GM12892 (cell line): ENCODE results near the gene CD2BP2.
A peak's percentile ranks its signal among the peaks of the same experiment; 100 is the strongest.

Source experiments
- DNase-seq: peaks from one replicate; pipeline ENCODE4 v3.0.0; 2011; ENCODE audit not compliant: insufficient read length
- FAIRE-seq: peaks from 2 replicates; lab custom pipeline; 2011; peaks lifted over from hg19 to GRCh38; lab: Jason Lieb, UNC
- POLR2A ChIP-seq: IDR thresholded peaks from 2 replicates; pipeline ENCODE4 v1.6.1; 2011; ENCODE audit warnings: low read depth, low read length, control low read depth
- POLR2AphosphoS5 ChIP-seq: IDR thresholded peaks from 2 replicates; pipeline ENCODE4 v1.6.1; 2011; ENCODE audit warnings: low read depth, low read length, control low read depth
- TAF1 ChIP-seq: IDR thresholded peaks from 2 replicates; pipeline ENCODE4 v1.6.1; 2011; ENCODE audit warnings: low read depth, mild to moderate bottlenecking, control low read depth, low read length, borderline replicate concordance

The CD2BP2 gene

DNA sequence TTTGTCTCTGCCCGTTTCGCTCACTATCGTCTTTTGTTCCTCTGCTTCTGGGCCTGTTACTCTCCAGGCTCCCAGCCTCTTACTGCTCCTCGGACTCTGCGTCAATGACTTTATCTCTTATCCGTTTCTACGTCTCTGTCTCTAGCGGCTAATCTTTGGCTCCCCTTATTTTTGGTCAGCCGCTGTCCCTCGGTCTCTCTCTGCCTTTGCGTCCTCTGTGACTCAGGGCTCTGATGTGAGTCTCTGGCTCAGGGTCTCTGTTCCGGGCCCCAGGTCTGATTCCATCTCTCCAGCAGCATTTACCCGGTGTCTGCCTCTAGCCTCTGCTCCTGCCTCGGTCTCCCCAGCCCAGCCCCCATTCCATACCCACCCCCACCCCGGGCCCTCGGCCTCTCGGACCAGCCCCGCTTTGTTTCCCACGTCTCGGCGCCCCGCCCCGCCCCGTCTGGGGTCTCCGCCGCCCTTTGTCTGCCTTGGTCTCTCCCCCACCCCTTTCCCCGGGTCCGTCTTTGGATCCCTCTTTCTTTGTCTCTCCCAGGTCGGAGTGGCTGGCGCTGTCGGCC lies 39.6 kb upstream of the CD2BP2 start:
- TF ChIP-seq POLR2A (no peak), TAF1 (no peak), POLR2AphosphoS5 (no peak)
- DNase-seq (no peak), FAIRE-seq (no peak)

- TF ChIP-seq TAF1, result no peak
- no peak for TF ChIP-seq POLR2AphosphoS5
- TF ChIP-seq POLR2A, result no peak
- FAIRE-seq, result no peak
- no peak for DNase-seq
Measured at GRCh38 chr16:30383521-30383920, 28.4 kb upstream of the CD2BP2 start.

GRCh38 chr16:30382111-30382881 lies 27.2 kb upstream of the CD2BP2 start, which contains the start of gene SEPTIN1:
SEPTIN1 (minus strand) TSS chr16:30382561; CDS start chr16:30382542, 19 bp downstream.
- peak; percentile 96 for FAIRE-seq
- TF ChIP-seq POLR2AphosphoS5 (peak; percentile 83), POLR2A (peak; percentile 89; the same call in 1 of the 2 replicates), TAF1 (no peak)
- peak; percentile 75 for DNase-seq

- no peak for FAIRE-seq
- TF ChIP-seq TAF1 (no peak), POLR2A (no peak), POLR2AphosphoS5 (no peak)
- DNase-seq, result no peak
Measured at GRCh38 chr16:30381291-30382041, 26.4 kb upstream of the CD2BP2 start.

DNA sequence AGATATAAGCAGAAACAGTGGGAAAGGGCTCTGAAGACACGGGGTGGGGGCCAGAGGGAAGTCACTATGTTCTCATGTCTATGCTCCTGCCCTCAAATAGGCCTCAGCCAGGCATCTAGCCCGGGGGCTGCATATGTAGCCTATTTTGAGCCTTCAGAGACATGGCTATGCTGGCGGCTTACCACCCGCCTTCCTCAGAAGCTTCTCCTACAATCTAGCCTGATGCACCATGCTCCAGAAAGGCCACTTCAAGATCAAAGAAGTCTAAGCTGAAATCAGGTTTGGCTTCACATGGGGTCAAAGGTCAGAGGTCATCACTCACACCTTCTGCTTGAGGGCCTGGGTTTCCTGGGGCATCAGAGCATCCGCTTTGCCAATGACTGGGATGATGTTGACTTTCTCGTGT lies 25.7 kb upstream of the CD2BP2 start:
- TF ChIP-seq TAF1, result no peak
- TF ChIP-seq POLR2AphosphoS5, result no peak
- no peak for TF ChIP-seq POLR2A
- DNase-seq (no peak), FAIRE-seq (no peak)

DNA sequence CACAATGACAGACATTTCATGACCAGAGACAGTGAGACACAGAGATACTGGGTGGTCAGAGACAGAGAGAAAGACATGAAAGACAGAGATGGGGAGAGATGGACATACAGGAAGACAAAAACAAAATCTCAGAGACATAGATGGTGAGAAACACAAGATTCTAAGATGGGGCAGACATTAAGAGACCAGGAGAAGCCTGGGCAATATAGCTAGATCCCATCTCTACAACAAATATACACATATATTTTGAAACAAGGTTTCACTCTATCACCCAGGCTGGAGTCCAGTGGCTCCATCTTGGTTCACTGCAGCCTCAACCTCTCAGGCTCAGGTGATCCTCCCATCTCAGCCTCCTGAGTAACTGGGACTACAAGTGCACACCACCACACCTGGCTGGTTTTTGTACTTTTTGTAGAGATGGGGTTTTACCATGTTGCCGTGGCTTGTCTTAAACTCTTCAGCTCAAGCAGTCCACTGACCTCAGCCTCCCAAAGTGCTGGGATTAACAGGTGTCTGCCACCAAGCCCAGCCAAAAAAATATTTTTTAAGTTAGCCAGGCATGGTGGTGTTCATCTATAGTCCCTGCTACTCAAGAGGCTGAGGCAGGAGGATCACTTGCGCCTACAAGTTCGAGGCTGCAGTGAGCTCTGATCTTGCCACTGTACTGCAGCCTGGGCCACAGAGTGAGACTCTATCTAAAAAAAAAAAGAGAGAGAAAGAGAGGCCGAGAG lies 25.1 kb upstream of the CD2BP2 start:
- DNase-seq (no peak), FAIRE-seq (no peak)
- TF ChIP-seq POLR2AphosphoS5, result no peak
- TF ChIP-seq TAF1, result no peak
- no peak for TF ChIP-seq POLR2A

DNA sequence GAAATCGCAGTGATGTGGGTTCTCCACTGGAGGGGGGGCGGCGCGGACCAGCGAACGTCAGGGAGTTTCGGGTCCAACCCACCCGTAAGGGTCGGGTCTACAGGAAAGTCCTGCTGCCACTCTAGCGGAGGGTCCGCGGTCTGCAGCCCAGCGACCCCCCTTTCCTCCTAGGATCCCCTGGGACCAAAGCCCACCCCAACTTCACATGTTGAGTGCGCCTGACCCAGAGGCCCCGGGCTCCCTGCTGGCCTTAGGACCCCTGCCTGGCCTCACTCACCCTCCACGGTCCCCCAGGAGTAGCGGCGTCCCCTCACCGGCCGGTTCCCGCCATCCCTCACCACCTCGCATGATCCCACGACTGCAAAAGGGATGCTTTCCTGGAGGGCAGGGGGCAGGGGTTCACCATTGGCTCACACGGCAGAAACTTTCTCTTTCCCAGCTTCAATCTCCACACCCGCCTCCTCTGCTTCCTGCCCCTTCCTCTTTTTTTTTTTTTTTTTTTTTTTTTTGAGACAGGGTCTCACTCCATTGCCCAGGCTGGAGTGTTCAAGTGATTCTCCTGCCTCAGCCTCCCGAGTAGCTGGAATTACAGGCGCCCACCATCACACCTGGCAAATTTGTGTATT lies 24.2 kb upstream of the CD2BP2 start:
- FAIRE-seq (no peak), DNase-seq (no peak)
- no peak for TF ChIP-seq POLR2A
- no peak for TF ChIP-seq POLR2AphosphoS5
- TF ChIP-seq TAF1, result no peak

- FAIRE-seq (peak; percentile 98), DNase-seq (peak; percentile 99)
- peak; percentile 68 for TF ChIP-seq POLR2AphosphoS5
- 0 out of 2 replicates have a peak, but pooled peaks have one; percentile 26 for TF ChIP-seq TAF1
- peak; percentile 76 for TF ChIP-seq POLR2A
Measured at GRCh38 chr16:30378236-30379157, 23.4 kb upstream of the CD2BP2 start.

- DNase-seq, result peak; percentile 80
- TF ChIP-seq POLR2AphosphoS5, result peak; percentile 65
- peak; percentile 64; the same call in 1 of the 2 replicates for TF ChIP-seq POLR2A
- no peak for TF ChIP-seq TAF1
- no peak for FAIRE-seq
Measured at GRCh38 chr16:30377812-30378235, 22.7 kb upstream of the CD2BP2 start.
